SU-DHL-6 (cell line): ENCODE data around the gene AGAP3.

Source experiments
- H2AFZ ChIP-seq: fragments of 200-600 bp; sonication (generic); 2 replicates; pipeline ENCODE4 v1.6.1; 2014; ENCODE audit warnings: low read depth, mild to moderate bottlenecking, moderate library complexity, mixed read lengths, antibody characterized with exemption, low read length; ENCODE audit not compliant: severe bottlenecking
- H3F3A ChIP-seq: fragments of 200-600 bp; shearing (Covaris generic); 2 replicates; pipeline ENCODE4 v1.6.0; 2016; ENCODE audit warnings: antibody characterized with exemption, mild to moderate bottlenecking; ENCODE audit not compliant: insufficient read depth
- H3K27ac ChIP-seq: fragments of 200-600 bp; sonication (generic); 2 replicates; pipeline ENCODE4 v1.5.1; 2016; ENCODE audit warnings: low read depth, mild to moderate bottlenecking, low read length, moderate library complexity, mixed read lengths
- H3K27me3 ChIP-seq: fragments of 200-600 bp; sonication (generic), shearing (Covaris generic); 2 replicates; pipeline ENCODE4 v1.6.0; 2014; ENCODE audit warnings: mild to moderate bottlenecking, low read length
- H3K36me3 ChIP-seq: fragments of 200-600 bp; sonication (generic); 2 replicates; pipeline ENCODE4 v1.6.1; 2014; ENCODE audit warnings: mild to moderate bottlenecking, low read length, mixed read lengths
- H3K4me2 ChIP-seq: fragments of 300-600, 200-600 bp; shearing (Covaris generic), sonication (generic); 2 replicates; pipeline ENCODE4 v1.6.0; 2014; ENCODE audit warnings: low read length, low read depth, mild to moderate bottlenecking; ENCODE audit not compliant: poor library complexity, severe bottlenecking
- H3K4me3 ChIP-seq: fragments of 200-600 bp; sonication (generic); 2 replicates; pipeline ENCODE4 v1.5.1; 2014; ENCODE audit warnings: antibody characterized with exemption, low read length, mild to moderate bottlenecking, mixed read lengths; ENCODE audit not compliant: insufficient read depth, poor library complexity, severe bottlenecking
- H3K79me2 ChIP-seq: fragments of 200-600 bp; sonication (generic); 2 replicates; pipeline ENCODE4 v1.6.1; 2014; ENCODE audit warnings: mild to moderate bottlenecking, low read length, moderate library complexity; ENCODE audit not compliant: insufficient read depth
- H3K9ac ChIP-seq: fragments of 200-600 bp; sonication (generic); 2 replicates; pipeline ENCODE4 v1.7.0; 2014; ENCODE audit warnings: mild to moderate bottlenecking, low read length
- H3K9me2 ChIP-seq: fragments of 200-600 bp; sonication (generic); replicated peaks from 2 replicates; pipeline ENCODE4 v1.6.1; 2014; ENCODE audit warnings: low read length; ENCODE audit not compliant: insufficient read depth
- H3K9me3 ChIP-seq: fragments of 200-600 bp; sonication (generic); 2 replicates; pipeline ENCODE4 v1.6.1; 2014; ENCODE audit warnings: low read length, mixed read lengths; ENCODE audit not compliant: insufficient read depth
- H4K20me1 ChIP-seq: fragments of 200-600 bp; sonication (generic); 2 replicates; pipeline ENCODE4 v1.6.1; 2014; ENCODE audit warnings: low read depth, mild to moderate bottlenecking, antibody characterized with exemption, low read length, moderate library complexity, mixed read lengths
- EZH2phosphoT487 ChIP-seq: fragments of 200-600 bp; sonication (generic), shearing (Covaris generic); conservative IDR thresholded peaks from 2 replicates; pipeline ENCODE4 v1.6.1; 2018; ENCODE audit warnings: mild to moderate bottlenecking, antibody characterized with exemption, low read length, moderate library complexity, mixed read lengths
- TF ChIP-seq, protein P1 (sequence below): fragments of 200-600 bp; sonication (generic); IDR thresholded peaks from one replicate; pipeline ENCODE4 v1.5.1; 2017; ENCODE audit warnings: antibody characterized with exemption, mild to moderate bottlenecking, low read length, moderate library complexity; ENCODE audit not compliant: insufficient read depth, poor library complexity, severe bottlenecking

The AGAP3 gene

DNA sequence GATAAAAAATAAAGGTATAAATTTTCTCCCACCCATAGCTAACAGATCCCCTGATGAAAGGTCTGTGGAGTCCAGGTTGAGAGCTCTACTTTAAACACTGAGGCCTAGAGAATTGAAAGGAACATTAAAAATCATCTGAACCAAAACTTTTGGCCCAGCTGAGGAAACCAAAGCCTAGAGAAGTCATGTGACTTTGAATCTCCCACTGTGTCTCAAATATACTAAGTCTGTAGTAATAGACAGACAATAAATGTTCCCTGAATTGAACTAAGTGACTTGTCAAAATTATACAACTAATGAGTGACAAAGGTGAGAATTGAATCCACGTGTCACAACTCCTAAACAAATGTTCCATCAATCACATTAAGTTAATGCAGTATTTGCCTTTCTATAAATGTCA lies 75.5 kb downstream of the AGAP3 start:
- no peaks in the 10 kb centered on the region for H3F3A ChIP-seq
- H4K20me1 ChIP-seq, result no peaks in the 10 kb centered on the region
- H3K36me3 ChIP-seq, result no peaks in the 10 kb centered on the region
- H3K9ac ChIP-seq, result no peak overlapping the region
- H3K4me2 ChIP-seq, result no peak overlapping the region
- no peak overlapping the region for H2AFZ ChIP-seq
- no peaks in the 10 kb centered on the region for H3K9me2 ChIP-seq
- TF ChIP-seq EZH2phosphoT487, result no peak
- TF ChIP-seq, protein P1, sequence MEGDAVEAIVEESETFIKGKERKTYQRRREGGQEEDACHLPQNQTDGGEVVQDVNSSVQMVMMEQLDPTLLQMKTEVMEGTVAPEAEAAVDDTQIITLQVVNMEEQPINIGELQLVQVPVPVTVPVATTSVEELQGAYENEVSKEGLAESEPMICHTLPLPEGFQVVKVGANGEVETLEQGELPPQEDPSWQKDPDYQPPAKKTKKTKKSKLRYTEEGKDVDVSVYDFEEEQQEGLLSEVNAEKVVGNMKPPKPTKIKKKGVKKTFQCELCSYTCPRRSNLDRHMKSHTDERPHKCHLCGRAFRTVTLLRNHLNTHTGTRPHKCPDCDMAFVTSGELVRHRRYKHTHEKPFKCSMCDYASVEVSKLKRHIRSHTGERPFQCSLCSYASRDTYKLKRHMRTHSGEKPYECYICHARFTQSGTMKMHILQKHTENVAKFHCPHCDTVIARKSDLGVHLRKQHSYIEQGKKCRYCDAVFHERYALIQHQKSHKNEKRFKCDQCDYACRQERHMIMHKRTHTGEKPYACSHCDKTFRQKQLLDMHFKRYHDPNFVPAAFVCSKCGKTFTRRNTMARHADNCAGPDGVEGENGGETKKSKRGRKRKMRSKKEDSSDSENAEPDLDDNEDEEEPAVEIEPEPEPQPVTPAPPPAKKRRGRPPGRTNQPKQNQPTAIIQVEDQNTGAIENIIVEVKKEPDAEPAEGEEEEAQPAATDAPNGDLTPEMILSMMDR, result no peak
- no peaks in the 10 kb centered on the region for H3K9me3 ChIP-seq
- H3K4me3 ChIP-seq, result no peak overlapping the region
- no peaks in the 10 kb centered on the region for H3K27me3 ChIP-seq
- H3K79me2 ChIP-seq, result no peaks in the 10 kb centered on the region
- no peak overlapping the region for H3K27ac ChIP-seq

DNA sequence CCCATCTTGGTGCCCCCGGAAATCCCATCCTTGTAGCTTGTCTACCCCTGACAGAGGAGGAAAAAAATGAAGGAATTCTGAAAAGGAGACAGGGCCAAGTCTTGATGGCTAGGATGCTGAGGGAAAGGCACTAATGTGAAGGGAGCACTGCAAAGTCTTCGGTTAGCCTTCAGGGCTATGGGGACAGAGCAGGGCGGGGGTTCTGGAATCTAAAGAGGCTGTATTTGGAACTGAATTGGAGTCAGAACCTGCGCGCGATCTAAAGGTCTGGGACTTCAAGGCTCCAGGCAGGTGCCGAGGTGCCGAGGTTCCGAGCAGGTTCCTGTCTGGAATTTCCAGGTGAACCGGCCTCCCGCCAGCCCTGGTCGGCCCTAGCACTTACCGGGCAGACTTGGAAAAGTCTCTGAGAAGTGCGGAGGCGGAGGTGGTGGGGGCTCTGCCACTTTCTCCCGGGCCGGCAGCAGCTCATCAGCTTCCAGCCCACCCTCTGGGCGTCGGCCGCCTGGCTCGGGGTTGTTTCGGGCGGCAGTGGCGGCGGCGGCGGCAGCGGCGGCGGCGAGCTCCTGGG lies 80.4 kb downstream of the AGAP3 start:
- Histone ChIP-seq H3K27me3 (no peaks in the 10 kb centered on the region), H3K9me2 (no peaks in the 10 kb centered on the region), H3K36me3 (no peaks in the 10 kb centered on the region), H3K4me3 (no peak overlapping the region), H3K9ac (no peak overlapping the region), H2AFZ (no peak overlapping the region), H3F3A (no peaks in the 10 kb centered on the region), H3K79me2 (no peaks in the 10 kb centered on the region), H3K9me3 (no peaks in the 10 kb centered on the region), H3K4me2 (no peak overlapping the region), H3K27ac (no peak overlapping the region), H4K20me1 (no peaks in the 10 kb centered on the region)
- TF ChIP-seq, protein P1, result no peak
- TF ChIP-seq EZH2phosphoT487, result no peak

GRCh38 chr7:151167197-151167961 lies 81.1 kb downstream of the AGAP3 start, which contains the start of gene GBX1:
TSS of gene GBX1 (minus strand) at chr7:151167694. CDS start at chr7:151167548, 146 bp downstream.
- Histone ChIP-seq H3K27me3 (no peaks in the 10 kb centered on the region), H3K27ac (no peak within 1 kb of the TSS), H3K9me2 (no peaks in the 10 kb centered on the region), H3F3A (no peaks in the 10 kb centered on the region), H4K20me1 (no peaks in the 10 kb centered on the region), H3K4me2 (no peak within 1 kb of the TSS), H3K4me3 (no peak within 1 kb of the TSS), H3K79me2 (no peaks in the 10 kb centered on the region), H2AFZ (no peak within 1 kb of the TSS), H3K9me3 (no peaks in the 10 kb centered on the region), H3K36me3 (no peaks in the 10 kb centered on the region), H3K9ac (no peak within 1 kb of the TSS)
- no peak for TF ChIP-seq EZH2phosphoT487
- TF ChIP-seq, protein P1, result no peak
